Upper lobe of left lung (tissue), 4 donors: Measurements from ENCODE around the gene SH2B2.

Experiments used
- CTCF ChIP-seq, 6 experiments: fragments of 450-650 bp in 4 of 6; fragments of 200-600 bp in 2 of 6; sonication (generic) in 2 of 6; IDR thresholded peaks; one replicate each; pipeline ENCODE4 v1.5.1; 2016 to 2019; ENCODE audit warnings: antibody characterized with exemption in 6 of 6
- EP300 ChIP-seq, 4 donors: sonication (generic); formaldehyde crosslinking; IDR thresholded peaks; one replicate each; pipeline ENCODE4 v1.5.1; 2017; ENCODE audit warnings: antibody characterized with exemption in 4 of 4, control low read depth in 2 of 4
- POLR2A ChIP-seq, 4 donors: fragments of 450-650 bp; IDR thresholded peaks; one replicate each; pipeline ENCODE4 v1.5.1; 2016 to 2017; ENCODE audit warnings: antibody characterized with exemption in 4 of 4, mild to moderate bottlenecking in 2 of 4
- POLR2AphosphoS5 ChIP-seq, 2 donors: sonication (generic); formaldehyde crosslinking; IDR thresholded peaks; one replicate each; pipeline ENCODE4 v1.5.1; 2017; ENCODE audit warnings: antibody characterized with exemption in 2 of 2

GRCh38 chr7:102280521-102280920, 6.1 kb upstream of the SH2B2 start:
- TF ChIP-seq CTCF (IDR thresholded peaks at IDR 0.05), result no peak
- no peak for TF ChIP-seq POLR2A (IDR thresholded peaks at IDR 0.05)
- TF ChIP-seq POLR2AphosphoS5 (IDR thresholded peaks at IDR 0.05), result no peak
- TF ChIP-seq EP300 (IDR thresholded peaks at IDR 0.05), result no peak
